Endometrium (tissue), 2 donors: Measurements from ENCODE around the gene MDGA2.
"Not testable (repeated sequence)": the region's sequence is repeated elsewhere in the genome, so short reads cannot be mapped to it uniquely, and the experiment has no call there.

Experiments
- FAIRE-seq: peaks from 2 replicates; lab custom pipeline; 2012; peaks lifted over from hg19 to GRCh38; lab: Jason Lieb, UNC
- donor health status: control.
- donor health status: control.

MDGA2 gene

DNA sequence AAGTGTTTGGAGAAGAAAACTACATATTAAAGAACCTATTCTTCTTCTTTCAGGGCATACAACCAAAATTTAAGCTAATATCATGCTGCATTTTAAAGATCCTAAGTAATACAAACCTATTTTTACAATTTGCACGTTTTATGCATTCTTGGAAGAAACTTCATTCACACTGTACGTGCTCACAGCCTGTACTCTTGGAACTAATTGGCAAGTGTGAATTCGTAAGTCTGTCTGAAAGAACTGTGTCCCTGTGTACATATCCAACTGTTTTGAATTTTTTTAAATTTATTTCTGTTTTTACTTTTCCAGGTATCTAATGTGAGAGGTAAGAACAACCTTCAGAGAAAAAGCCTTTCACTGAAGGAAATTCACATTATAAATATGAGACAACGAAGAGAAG is 347.0 kb downstream of the MDGA2 start:
- no peak for FAIRE-seq

GRCh38 chr14:47327336-47327735 is 348.1 kb downstream of the MDGA2 start:
- FAIRE-seq, result no peak

GRCh38 chr14:47322751-47323150 is 352.7 kb downstream of the MDGA2 start:
- FAIRE-seq, result no peak

DNA sequence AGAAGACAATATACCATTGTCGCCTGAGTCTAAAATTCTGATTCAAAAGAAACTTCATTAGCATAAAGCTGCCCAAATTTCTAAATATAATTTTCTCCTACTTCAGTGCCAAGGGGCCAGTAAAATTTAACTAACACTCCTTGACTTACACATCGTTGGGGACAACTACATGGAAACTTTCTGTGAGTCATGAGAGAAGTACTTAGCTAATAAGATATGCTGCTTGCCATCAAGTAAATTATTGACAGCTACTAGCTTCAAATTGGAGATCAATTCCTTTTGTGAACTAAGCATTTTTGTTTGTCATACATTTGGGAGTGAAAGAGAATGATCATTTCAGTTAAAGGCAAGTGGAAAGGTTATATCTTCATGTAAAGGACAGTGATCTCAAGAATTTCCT is 373.3 kb downstream of the MDGA2 start:
- no peak for FAIRE-seq

GRCh38 chr14:47300796-47301195 is 374.6 kb downstream of the MDGA2 start:
- FAIRE-seq, result no peak

DNA sequence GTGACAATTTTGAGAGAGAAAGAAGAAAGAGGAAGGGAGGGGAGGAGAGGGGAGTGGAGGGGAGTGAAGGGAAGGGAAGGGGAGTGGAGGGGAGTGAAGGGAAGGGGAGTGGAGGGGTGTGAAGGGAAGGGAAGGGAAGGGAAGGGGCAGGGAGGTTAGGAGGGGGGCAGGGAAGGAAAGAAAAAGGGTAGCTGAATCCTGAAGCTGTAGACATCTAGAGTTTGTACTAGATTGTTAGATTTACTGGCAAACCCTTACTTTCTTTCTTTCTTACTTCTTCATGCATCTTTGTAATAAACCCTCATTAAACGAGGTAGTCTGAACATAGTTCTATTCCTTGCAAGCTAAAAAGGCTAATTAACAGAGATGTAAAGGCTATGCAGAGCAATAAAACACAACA is 378.0 kb downstream of the MDGA2 start:
- no peak for FAIRE-seq

DNA sequence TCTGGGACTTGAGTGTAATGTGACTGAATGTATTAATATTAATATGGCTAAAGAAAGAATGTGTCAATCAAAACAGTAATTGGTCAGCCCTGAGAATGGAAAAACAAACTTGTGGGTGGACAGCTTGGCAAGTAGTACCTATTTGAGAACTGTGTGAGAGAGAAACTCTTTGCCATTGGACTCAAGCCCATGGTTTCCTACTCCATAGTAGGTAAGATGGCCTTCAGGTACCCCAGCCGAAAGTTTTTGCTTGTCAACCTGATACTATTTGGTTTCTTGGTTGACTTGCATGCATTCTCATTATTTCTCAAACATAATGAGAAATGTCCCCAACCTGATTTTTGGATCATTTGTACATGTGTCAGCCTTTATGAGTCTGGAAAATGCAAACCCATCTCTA is 391.1 kb downstream of the MDGA2 start:
- FAIRE-seq, result no peak

GRCh38 chr14:47281761-47282160 is 393.6 kb downstream of the MDGA2 start:
- not testable (repeated sequence) for FAIRE-seq

DNA sequence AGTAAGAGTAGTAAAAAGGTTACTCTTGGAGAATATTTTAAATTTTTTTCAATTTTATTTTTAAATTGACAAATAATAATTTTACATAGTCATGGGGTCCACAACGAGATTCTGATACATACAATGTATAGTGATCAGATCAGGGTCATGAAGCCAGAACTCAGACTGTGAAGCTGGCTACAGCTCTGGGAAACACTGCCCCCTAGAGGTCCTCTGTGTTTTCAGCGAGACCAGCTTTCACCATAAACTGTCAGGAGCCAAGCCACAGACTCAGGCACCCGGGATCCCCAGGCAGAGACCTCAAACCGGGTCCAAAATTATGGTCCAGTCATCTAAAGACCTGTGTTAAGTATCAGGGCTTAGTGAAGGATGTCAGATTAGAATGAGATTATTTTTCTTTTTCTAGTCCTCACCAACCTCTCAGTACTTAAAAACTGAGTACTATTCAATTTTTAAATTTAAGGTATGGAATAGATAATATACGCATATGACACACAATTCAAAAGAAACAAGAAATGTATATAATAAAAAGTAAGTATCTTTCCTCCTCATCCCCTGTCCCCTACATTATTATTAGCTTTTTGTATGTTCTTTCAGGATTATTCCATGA is 397.1 kb downstream of the MDGA2 start:
- peak; percentile 57 for FAIRE-seq

DNA sequence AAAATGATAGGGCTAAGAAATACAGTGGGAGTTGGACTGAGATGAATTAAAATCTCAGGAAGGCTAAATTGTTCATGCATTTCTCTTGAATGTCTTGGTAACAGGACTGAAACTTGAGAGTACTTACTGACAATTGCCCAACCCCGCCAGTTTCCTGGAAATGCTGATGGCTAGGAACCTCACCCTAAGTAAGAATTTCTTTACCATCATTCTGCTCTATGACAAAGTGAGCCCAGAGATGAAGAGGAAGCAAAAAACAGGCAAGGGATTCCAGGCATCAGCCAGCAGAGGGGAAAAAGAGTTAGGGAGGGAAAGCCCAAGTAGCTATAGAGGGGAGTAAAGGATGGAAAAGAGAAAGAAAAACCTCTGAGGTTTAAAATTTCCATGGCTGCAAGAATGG is 397.7 kb downstream of the MDGA2 start:
- no peak for FAIRE-seq

DNA sequence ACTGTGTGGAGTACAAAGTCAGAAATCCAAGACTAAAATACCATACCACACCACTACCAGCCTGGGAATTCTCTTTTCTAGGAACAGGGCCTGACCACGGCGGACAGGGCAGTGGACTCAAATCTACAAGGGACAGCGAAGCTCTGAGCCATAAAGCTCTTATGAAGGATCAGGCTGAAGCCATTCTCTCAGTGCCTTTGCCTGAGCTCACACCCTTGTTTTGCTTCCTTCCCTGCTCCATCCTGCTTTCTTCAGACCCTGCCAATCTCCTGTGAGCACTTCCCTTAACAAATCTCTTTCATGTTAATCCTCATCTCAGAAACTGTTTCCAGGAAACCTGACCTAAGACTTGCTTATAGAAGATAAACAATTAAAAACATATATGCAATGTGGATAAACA is 398.5 kb downstream of the MDGA2 start:
- no peak for FAIRE-seq

- FAIRE-seq, result no peak
Observed at GRCh38 chr14:47273939-47274338, 401.5 kb downstream of the MDGA2 start.

GRCh38 chr14:47270715-47271114 is 404.7 kb downstream of the MDGA2 start:
- no peak for FAIRE-seq

- no peak for FAIRE-seq
Observed at GRCh38 chr14:47269756-47270492, 405.5 kb downstream of the MDGA2 start.

DNA sequence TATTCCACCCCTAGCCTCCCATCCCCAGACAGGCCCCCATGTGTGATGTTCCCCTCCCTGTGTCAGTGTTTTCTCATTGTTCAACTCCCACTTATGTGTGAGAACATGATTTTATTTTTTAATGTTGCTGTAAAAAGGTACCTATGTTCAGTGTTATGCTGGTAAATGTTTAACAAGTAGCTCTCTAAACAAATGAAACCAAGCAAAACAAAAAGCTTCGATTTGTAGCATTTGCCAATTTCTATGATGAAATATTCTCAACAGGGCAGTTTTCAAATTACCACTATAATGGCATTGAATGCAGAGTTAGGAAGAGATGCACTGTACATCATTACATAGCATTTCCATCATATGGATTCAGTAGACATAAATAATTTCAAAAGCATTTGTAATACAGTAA is 410.6 kb downstream of the MDGA2 start:
- no peak for FAIRE-seq

GRCh38 chr14:47262801-47263200 is 412.6 kb downstream of the MDGA2 start:
- no peak for FAIRE-seq

- FAIRE-seq, result no peak
Observed at GRCh38 chr14:47261350-47261749, 414.1 kb downstream of the MDGA2 start.

GRCh38 chr14:47259796-47260195 is 415.6 kb downstream of the MDGA2 start:
- FAIRE-seq, result no peak

DNA sequence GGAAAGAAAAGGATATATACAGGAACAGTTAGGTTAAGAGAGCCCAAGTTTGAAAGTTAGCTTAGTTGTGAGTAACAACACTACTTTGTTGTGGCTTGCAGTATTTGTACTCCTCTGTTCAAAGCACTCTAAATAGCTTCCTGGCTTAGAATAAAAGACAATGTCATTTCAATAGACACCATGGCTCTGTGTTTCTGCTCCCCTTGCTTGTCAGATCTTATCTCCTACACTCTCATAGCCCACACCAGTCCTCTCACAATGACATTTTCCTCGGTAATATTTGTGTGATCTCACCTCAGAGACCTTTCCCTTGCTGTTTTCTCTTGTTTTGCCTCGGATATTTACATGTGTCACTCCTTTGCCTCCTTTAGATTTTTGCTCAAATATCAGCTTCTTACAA is 418.4 kb downstream of the MDGA2 start:
- FAIRE-seq, result no peak

GRCh38 chr14:47252802-47253201 is 422.6 kb downstream of the MDGA2 start:
- no peak for FAIRE-seq

DNA sequence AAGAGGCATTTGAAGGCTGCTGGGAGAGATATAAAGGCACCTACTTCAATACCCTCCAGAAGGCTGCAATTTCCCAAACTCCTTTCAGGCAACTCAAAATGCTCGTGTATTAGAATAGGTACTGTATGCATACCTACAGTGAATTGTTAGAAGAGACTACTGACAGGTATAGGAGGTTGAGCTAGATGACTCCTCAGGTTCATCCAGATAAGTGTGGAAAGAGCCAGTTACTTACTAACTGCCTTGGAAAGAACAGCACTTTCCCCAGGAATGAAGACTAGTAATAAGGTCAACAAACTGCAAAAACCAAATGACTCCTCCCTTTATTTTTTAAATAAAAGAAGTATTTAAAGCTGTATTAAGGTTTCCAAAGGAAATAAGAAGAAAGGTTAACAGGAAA is 429.0 kb downstream of the MDGA2 start:
- FAIRE-seq, result no peak

- not testable (repeated sequence) for FAIRE-seq
Observed at GRCh38 chr14:47242579-47242978, 432.8 kb downstream of the MDGA2 start.

DNA sequence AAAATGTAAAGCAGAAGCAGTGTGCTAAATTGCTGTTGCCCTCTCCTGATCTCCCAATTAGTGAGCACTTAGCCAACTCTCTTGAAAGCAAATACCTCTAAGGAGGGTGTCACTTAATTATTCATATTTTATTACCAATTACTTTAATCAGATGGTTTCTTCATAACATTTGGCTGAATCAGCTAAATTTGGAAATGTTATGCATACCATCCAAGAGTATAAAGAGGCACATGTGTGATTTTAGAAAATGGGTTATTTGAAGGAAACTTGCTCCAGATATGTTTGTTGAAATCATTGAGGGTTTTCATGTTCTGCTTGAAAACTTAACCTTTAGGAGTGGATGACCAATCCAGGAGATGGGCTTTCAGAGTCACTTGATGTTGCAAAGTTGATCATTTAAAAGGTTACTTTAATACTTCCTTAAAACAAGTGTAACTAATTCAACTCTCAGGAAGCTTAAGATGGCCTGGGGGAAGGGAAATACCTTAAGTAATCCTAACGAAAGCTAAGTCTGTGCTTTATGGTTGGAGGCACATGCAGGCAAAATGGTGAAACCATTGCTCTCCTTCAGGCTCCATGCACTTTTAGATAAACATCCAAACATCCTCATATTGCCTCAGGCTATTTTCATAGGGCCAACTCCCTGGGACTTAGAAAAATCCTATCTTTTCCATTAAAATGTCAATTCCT is 434.5 kb downstream of the MDGA2 start:
- no peak for FAIRE-seq

DNA sequence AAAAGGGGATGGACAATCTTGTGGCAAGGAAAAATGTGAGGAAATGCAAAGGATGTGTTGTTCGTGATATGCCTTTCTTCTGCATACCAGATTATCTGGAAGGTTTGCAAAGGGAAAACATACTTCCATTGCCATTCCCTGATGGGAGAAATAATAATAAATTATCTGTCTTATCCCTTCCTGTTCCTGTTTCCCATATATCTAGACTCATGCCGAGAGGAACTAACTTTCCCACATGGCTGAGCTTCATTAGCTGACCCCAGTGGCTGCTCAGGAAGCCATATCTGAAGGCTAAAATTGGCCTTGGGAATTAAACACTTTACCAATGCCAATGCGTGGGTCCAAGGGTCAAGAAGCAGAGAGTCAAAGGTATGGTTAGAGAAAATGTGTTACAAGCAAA is 439.8 kb downstream of the MDGA2 start:
- FAIRE-seq, result no peak
